OCI-LY3 (cell line): ENCODE measurements around the gene RSRP1.

Experiments used
- CTCF ChIP-seq: fragments of 200-600, 300-600 bp; sonication (generic); IDR thresholded peaks from 2 replicates; pipeline ENCODE4 v1.5.1; 2014; ENCODE audit warnings: antibody characterized with exemption, low read length, low read depth
- EZH2phosphoT487 ChIP-seq: fragments of 200-600 bp; shearing (Covaris generic); IDR thresholded peaks from 2 replicates; pipeline ENCODE4 v1.6.1; 2018; ENCODE audit warnings: antibody characterized with exemption, mixed run types, low read depth

DNA sequence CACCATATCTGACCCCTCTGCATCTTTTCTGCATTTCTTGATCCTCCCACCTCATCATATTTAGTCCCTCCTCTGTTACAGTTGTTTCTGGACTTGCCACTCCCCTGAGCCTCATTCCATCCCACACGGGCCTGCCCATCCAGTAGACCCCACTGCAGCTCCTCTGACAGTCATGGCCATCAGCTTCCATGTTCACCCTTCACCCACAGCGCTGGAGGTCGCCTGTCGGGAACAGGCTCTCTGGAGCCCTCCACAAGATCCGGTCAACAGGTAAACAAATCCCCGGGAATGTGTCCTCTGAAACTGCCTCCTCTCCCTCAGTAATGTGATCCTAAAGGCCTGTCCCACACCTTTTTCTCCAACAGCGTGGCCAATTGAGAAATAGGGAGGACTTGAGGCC, 46.2 kb downstream of the RSRP1 start:
- TF ChIP-seq CTCF: no peak
- TF ChIP-seq EZH2phosphoT487: no peak
